ENCODE results near the gene CACNA1B.

CACNA1B gene

GRCh38 chr9:137978262-137978714 lies 100.7 kb downstream of the CACNA1B start:
- no peak for DNase-seq (ENCODE audit: low read depth in 3 of 3, low spot score in 1 of 3)

DNA sequence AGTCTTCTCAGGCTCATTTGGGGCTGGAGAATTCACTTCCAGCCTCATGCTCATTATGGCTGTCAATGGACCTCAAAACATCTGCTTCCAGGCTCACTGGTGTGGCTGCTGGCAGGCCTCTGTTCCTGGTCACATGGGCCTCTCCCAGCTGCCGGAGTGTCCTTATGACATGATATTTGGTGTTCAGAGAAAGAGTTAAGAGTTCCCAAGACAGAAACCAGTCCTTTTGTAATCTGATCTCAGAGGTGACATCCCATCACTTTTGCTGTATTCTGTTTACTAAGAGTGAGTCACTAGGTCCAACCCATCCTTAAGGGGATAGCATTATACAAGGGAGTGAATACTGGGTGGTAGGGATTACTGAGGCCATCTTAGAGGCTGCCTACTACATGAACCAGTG lies 104.6 kb downstream of the CACNA1B start:
- DNase-seq (ENCODE audit: low read depth in 3 of 3, low spot score in 1 of 3): no peak

- no peak for DNase-seq (ENCODE audit: low read depth in 3 of 3, low spot score in 1 of 3)
Observed at GRCh38 chr9:137984005-137984404, 106.4 kb downstream of the CACNA1B start.

DNA sequence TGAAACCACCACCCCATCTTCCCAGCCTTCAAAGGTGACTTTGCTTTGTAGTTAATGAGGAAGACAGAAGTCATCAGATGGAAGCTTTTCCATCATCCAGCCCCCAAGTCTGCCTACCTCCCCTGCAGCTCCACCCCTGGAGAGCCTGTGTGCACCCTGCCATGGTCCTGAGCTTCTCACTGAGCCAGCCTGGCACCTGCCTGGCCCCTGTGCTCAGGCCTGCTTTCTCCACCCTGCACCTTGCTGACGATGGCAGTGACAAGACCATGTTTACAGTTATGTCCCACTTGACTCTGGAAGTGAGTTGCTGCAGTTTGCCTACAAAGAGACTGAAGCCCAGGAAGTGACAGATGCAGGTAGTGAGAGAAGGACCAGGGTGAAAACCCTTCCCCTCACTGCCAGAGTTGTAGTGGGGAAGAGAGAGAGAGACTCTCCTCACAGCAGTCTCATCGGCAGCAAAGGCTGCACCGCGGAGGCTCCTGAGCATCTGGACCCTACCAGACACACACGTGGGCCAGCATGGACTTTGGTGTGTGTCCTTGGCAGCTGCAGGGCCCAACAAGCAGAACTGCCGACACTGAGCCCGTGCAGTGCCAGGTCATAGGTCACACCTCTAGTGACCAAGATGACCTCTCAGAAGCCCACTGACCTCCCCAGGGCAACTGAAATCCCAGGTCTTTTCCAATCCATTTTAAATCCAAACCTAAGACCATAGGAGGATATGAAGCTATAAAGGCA lies 107.1 kb downstream of the CACNA1B start:
- DNase-seq (ENCODE audit: low read depth in 3 of 3, low spot score in 1 of 3): no peak

- DNase-seq (ENCODE audit: low read depth in 3 of 3, low spot score in 1 of 3): no peak
Observed at GRCh38 chr9:137985637-137986071, 108.1 kb downstream of the CACNA1B start.

- DNase-seq (ENCODE audit: low read depth in 3 of 3, low spot score in 1 of 3): no peak
Observed at GRCh38 chr9:137986268-137987099, 108.9 kb downstream of the CACNA1B start.

GRCh38 chr9:137987244-137988030 lies 109.9 kb downstream of the CACNA1B start:
- no peak for DNase-seq (ENCODE audit: low read depth in 3 of 3, low spot score in 1 of 3)

- no peak for DNase-seq (ENCODE audit: low read depth in 3 of 3, low spot score in 1 of 3)
Observed at GRCh38 chr9:137988051-137988450, 110.5 kb downstream of the CACNA1B start.

GRCh38 chr9:137988701-137989100 lies 111.1 kb downstream of the CACNA1B start:
- no peak for DNase-seq (ENCODE audit: low read depth in 3 of 3, low spot score in 1 of 3)

DNA sequence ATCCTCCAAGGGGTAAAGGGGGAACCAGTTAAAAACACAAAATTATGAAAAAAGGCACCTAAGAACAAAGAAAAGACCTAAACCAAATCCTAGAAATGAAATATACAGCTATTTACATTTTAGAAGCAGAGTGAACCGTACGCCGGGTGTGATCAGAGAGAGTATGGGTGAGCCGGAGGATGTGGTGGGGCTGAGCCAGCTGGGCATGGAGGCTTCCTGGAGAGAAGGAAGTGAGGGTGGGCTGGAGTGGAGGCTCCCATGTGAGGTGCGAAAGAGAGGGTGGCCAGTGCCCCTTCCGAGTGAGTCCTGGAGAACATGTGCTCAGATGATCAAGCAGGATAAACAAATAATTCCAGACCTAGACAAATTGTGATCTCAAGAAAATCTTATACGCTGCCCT lies 111.6 kb downstream of the CACNA1B start:
- DNase-seq (ENCODE audit: low read depth in 3 of 3, low spot score in 1 of 3): no peak

DNA sequence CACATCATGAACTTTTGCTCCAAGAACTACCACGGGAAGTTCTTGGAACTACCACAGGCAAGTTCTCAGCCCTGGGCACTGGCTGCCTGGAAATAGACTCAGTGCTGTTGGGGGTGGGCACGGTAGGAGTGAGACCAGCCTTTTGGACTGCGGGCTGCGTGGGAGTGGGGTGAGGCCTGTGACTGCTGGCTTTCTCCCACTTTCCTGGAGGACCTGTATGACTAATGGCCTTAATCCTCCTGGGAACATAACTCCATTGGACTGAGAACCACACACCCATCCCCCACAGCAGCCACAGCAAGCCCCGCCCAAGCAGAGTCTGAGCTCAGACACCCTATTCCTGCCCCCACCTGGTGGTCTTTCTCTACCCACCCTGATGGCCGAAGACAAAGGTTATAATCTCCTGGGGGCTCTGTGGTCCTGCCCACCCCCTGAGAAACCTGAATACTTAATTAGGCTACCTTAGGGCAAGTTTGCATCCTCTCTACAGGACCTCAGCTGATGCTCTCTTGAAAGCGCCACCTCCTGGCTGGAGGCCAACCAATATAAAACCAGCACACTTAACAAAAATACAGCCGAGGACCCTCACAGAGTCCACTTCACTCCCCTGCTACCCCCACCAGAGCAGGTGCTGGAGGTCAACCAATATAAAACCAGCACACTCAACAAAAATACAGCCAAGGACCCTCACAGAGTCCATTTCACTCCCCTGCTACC lies 112.6 kb downstream of the CACNA1B start:
- no peak for DNase-seq (ENCODE audit: low read depth in 3 of 3, low spot score in 1 of 3)

GRCh38 chr9:138003485-138004190 lies 126.1 kb downstream of the CACNA1B start:
- DNase-seq (ENCODE audit: low read depth in 3 of 3, low spot score in 1 of 3): no peak

GRCh38 chr9:138006576-138007233 lies 129.1 kb downstream of the CACNA1B start:
- no peak for DNase-seq (ENCODE audit: low read depth in 3 of 3, low spot score in 1 of 3)

DNA sequence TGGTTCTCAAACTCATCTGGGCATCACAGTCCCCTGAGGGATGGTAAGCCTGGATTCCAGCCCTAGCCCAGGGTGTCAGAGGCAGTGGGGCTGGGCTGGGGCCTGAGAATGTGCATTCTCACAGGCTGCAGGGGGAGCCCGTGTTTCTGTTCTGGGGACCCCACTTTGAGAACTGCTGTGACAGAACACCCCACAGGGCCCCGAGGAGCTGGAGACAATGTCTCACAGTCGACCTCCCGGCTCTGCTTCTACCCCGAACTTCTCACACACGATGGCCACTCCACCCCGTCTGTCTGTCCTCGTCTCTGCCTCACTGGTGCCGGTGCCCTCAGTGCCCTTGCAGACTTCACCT lies 130.0 kb downstream of the CACNA1B start:
- no peak for DNase-seq (ENCODE audit: low read depth in 3 of 3, low spot score in 1 of 3)

DNA sequence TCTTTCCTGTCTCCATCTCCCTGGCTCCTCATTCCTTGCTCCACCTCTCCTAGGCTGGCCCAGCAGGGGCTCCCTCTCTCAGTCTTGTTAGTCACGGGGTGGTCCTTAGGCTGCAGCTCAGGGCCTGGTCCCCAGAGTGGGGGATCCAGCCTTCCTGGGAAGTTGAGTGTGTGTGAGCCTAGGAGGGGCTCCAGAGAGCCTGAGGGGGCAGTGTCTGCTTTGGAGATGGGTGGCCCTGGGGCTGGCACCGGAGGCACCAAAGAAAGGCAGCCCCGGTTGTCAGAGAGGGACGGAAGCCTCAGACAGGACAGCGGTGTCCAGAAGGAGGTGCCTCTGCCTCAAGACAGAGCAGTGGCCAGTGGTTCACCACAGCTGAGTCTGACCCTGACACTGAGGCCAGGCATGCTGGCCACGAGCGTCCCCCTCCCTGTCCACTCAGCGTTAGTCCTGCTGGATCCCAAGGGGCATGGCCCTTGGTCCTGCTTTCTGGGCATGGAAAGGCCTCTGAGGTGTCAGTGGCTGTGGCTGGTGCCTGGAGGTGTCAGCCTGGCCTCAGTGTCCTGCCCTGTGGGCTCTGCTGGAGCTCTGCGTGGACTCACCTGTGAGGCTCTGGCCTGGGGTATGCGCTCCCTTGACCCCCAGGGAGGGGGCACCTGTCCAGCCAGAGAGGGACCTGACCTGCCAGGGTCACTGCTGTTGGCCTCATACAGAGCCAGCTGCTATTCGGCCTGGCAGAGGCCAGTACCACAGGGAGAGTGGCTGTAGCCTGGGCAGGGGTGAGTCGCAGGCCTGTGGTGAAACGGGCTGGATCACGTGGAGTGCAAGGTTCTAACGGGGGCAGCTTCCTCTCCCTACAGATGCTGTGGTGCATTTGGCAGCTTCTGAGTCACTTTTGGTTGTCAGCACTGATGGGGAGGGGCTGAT lies 130.6 kb downstream of the CACNA1B start:
- no peak for DNase-seq (ENCODE audit: low read depth in 3 of 3, low spot score in 1 of 3)

- DNase-seq (ENCODE audit: low read depth in 3 of 3, low spot score in 1 of 3): no peak
Observed at GRCh38 chr9:138009016-138009802, 131.6 kb downstream of the CACNA1B start.

DNA sequence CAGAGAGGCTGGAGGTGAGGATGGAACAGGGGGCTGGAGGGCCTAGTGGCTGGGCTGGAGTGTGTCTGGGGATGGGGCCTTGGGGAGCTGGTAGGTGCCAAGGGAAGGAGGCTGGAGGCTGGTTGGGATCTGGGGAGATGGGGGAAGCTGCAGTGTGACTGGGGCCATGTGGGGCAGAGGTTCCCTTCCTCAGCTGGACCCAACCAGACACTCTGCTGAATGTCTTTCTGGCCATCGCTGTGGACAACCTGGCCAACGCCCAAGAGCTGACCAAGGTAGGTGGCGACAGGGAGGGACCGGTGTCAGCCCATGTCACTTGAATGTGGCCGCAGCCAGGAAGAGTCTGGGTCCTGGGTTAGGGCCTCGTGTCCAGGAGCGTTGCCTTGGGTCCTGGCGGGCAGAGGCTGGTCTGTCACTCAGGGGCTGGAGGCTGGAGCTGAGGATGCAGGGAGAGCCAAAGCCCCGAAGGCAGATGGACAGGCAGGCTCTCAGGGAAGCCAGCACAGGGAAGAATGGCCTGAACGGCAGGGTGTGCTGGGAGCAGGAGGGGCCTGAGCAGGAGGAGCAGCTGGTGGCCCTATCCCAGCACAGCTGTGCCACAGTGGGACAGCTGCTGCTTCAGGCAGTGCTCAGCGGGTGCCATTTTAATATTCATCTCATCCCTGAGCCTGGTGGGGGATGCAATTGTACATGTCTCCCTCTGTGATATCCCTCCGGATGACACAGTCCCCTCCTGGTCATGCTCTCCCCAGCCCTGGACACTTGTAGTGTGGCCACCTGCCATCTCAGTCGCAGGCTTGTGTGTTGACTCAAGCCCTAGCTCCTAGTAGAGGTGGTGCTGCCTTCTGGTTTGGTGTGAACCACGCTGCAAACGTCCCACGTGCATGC lies 132.5 kb downstream of the CACNA1B start:
- no peak for DNase-seq (ENCODE audit: low read depth in 3 of 3, low spot score in 1 of 3)

All from stimulated activated CD4-positive, alpha-beta T cell treated with anti-CD3 and anti-CD28 coated beads, TNF-alpha, amount 100 ng/mL, for 1 hour (primary cell).